Glutamatergic neuron (in vitro differentiated cells): Measurements from ENCODE around the gene RPS6KB2. TPM values are rescaled to one million over a fixed set of nuclear protein-coding genes. Genes with fewer than 3 reads are reported as not detected.

ENCODE experiments used
- DNase-seq: peaks from one replicate; pipeline ENCODE4 v3.0.0; 2022
- H3K27ac Mint-ChIP-seq: one replicate; pipeline ENCODE4 v1.8.0; 2020; ENCODE audit warnings: mild to moderate bottlenecking, mixed read lengths, inconsistent platforms; ENCODE audit not compliant: unreplicated experiment
- H3K27me3 Mint-ChIP-seq: one replicate; pipeline ENCODE4 v1.8.0; 2020; ENCODE audit warnings: mild to moderate bottlenecking, moderate library complexity, mixed read lengths, inconsistent platforms; ENCODE audit not compliant: unreplicated experiment
- H3K36me3 Mint-ChIP-seq: one replicate; pipeline ENCODE4 v1.8.0; 2020; ENCODE audit warnings: mild to moderate bottlenecking, mixed read lengths, inconsistent platforms; ENCODE audit not compliant: unreplicated experiment
- H3K4me1 Mint-ChIP-seq: one replicate; pipeline ENCODE4 v1.8.0; 2020; ENCODE audit warnings: mild to moderate bottlenecking, low read depth, mixed read lengths, inconsistent platforms; ENCODE audit not compliant: unreplicated experiment
- H3K4me3 Mint-ChIP-seq: one replicate; pipeline ENCODE4 v1.8.0; 2020; ENCODE audit warnings: mild to moderate bottlenecking, mixed read lengths, inconsistent platforms; ENCODE audit not compliant: unreplicated experiment
- H3K9me3 Mint-ChIP-seq: one replicate; pipeline ENCODE4 v1.8.0; 2020; ENCODE audit warnings: mild to moderate bottlenecking, moderate library complexity, mixed read lengths, inconsistent platforms; ENCODE audit not compliant: unreplicated experiment
- total RNA-seq: library from RNA; stranded (reverse); fragmentation: NEBNext Ultra II Directional; extraction: Animal tissue kit (Norgen Biotek cat#: 25700); gene quantifications from one replicate; pipeline ENCODE4 v1.2.1, GENCODE V29; 2021; ENCODE audit not compliant: unreplicated experiment
- TF ChIP-seq, protein P1 (sequence below): fragments of 200-600 bp; sonication (generic); IDR thresholded peaks from one replicate; pipeline ENCODE4 v1.5.0; 2021; ENCODE audit not compliant: partially characterized antibody, unreplicated experiment

RPS6KB2 gene
- total RNA-seq, 1 donor from 2014 or later: 69.0 TPM

DNA sequence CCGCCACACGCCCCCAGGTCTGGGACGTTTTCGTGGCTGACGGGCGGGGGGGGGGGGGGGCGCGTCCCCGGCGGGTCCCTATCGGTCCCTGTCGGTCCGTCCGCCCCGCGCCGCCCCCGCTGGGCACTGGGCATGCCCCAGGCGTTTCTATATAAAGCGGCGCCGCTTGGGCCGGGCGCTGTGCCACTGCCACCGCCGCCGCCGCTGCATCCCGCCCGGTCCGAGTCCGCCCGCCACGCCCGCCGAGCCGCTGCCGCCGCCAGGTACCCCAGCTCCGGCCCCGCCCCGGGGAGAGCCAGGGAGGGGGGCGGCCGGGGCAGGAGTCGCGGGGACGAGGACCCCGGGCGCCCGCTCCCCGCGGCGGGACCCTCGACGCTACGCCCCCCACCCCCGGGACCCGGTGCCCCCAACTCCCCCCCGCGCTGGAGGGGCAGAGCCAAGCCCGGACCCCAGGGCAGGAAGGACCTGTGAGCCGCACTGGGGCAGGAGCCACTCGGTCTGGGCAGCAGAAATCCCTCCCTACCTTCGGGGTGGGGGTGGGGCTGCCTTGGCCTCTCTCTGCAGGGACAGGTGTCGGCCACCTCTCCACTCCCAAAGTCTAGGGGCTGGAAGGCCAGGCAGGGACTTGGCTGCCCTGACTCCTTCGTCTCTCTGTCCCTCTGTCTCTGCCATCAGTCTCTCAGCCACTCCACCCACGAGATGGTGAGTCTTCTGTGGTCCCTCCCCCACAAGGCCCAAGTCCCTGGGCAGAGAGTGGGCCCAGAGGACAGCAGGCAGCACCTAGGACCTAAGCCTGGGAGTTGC lies 12.6 kb upstream of the RPS6KB2 start, which contains the start of gene CARNS1:
Gene CARNS1 (plus strand): TSS at position 178 of the 804 bp plus-strand sequence. CDS start 522 bp downstream, at position 700.
- TF ChIP-seq, protein P1, sequence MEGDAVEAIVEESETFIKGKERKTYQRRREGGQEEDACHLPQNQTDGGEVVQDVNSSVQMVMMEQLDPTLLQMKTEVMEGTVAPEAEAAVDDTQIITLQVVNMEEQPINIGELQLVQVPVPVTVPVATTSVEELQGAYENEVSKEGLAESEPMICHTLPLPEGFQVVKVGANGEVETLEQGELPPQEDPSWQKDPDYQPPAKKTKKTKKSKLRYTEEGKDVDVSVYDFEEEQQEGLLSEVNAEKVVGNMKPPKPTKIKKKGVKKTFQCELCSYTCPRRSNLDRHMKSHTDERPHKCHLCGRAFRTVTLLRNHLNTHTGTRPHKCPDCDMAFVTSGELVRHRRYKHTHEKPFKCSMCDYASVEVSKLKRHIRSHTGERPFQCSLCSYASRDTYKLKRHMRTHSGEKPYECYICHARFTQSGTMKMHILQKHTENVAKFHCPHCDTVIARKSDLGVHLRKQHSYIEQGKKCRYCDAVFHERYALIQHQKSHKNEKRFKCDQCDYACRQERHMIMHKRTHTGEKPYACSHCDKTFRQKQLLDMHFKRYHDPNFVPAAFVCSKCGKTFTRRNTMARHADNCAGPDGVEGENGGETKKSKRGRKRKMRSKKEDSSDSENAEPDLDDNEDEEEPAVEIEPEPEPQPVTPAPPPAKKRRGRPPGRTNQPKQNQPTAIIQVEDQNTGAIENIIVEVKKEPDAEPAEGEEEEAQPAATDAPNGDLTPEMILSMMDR: no peak
- no peak for DNase-seq
- Mint-ChIP-seq H3K4me3 (peak within 1 kb of the TSS; percentile 19), H3K4me1 (peaks cover 6% of the 10 kb centered on the region), H3K27me3 (peaks cover 19% of the 10 kb centered on the region), H3K36me3 (no peaks in the 10 kb centered on the region), H3K9me3 (no peaks in the 10 kb centered on the region), H3K27ac (no peak within 1 kb of the TSS)

DNA sequence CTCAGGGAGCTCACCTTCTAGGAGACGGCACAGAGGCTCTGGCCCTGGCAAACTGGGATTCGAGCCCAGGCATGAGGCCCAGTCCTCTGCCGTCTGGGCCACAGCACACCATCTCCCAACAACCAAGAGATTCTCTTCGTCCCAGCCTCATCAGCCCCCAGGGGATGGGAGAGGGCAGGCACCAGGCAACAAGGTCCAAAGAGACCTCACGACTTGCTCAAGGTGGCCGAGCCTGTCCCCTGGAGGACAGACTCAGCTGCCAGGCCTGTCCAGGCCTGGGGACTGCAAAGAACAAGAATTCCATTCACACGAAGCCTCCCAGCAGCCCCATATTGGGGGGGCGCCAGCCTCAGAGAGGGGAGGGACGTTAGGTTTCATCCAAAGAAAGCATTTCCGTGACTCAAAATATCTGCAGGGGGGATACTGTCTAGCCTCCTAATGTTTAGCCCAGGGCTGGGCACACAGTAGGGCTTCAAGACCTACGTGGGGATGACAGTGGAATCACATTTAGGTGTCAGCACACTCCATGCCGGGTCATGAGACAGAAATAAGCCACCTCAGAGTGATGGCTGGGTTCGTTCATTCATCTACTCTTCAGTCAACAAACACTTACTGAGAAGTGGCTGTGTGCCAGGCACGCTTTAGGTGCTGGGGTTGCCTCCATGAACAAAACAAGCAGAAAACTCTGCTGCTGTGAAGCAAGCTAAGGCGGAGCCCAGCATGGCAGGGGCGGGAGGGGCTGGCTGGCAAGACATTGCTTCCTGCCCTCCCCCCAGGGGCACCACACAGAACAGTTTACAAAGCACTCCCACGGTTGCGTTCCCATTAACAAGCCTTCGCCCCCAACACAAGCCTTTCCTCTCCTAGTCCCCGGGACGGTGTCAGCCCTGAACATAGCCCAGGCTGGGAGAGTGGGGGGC lies 11.6 kb upstream of the RPS6KB2 start:
- TF ChIP-seq, protein P1: no peak
- no peaks in the 10 kb centered on the region for H3K36me3 Mint-ChIP-seq

GRCh38 chr11:67417425-67417824 lies 10.9 kb upstream of the RPS6KB2 start:
- peaks cover 6% of the 10 kb centered on the region for H3K4me1 Mint-ChIP-seq
- peaks cover 20% of the 10 kb centered on the region for H3K27me3 Mint-ChIP-seq
- TF ChIP-seq, protein P1: no peak

More for the DNA sequence above, 11.6 kb upstream of the RPS6KB2 start:
- no peak overlapping the region for H3K27ac Mint-ChIP-seq
- no peak for DNase-seq
- H3K27me3 Mint-ChIP-seq: peaks cover 20% of the 10 kb centered on the region
- H3K9me3 Mint-ChIP-seq: no peaks in the 10 kb centered on the region
- H3K4me3 Mint-ChIP-seq: peak overlapping the region; percentile 46
- H3K4me1 Mint-ChIP-seq: peaks cover 6% of the 10 kb centered on the region

GRCh38 chr11:67418476-67419281 lies 9.6 kb upstream of the RPS6KB2 start:
- Mint-ChIP-seq H3K9me3 (peaks cover 2% of the 10 kb centered on the region), H3K27me3 (peaks cover 16% of the 10 kb centered on the region), H3K36me3 (no peaks in the 10 kb centered on the region), H3K4me3 (no peak overlapping the region), H3K4me1 (no peaks in the 10 kb centered on the region), H3K27ac (no peak overlapping the region)
- DNase-seq: no peak
- TF ChIP-seq, protein P1: no peak

More at GRCh38 chr11:67417425-67417824, 10.9 kb upstream of the RPS6KB2 start:
- no peaks in the 10 kb centered on the region for H3K36me3 Mint-ChIP-seq
- no peak for DNase-seq
- H3K9me3 Mint-ChIP-seq: no peaks in the 10 kb centered on the region
- no peak overlapping the region for H3K4me3 Mint-ChIP-seq
- no peak overlapping the region for H3K27ac Mint-ChIP-seq
